Colonic mucosa (tissue), 4 donors: ENCODE results near the gene PTCH2. TPM values are rescaled to one million over a fixed set of nuclear protein-coding genes. Genes with fewer than 3 reads are reported as not detected.

ENCODE experiments used
- DNase-seq: peaks from one replicate; pipeline ENCODE4 v3.0.0-alpha.2; 2020
- H3K27ac ChIP-seq: fragments of 200-600 bp; one replicate; pipeline ENCODE4 v1.8.0; 2021
- H3K27me3 ChIP-seq: fragments of 200-600 bp; one replicate; pipeline ENCODE4 v1.8.0; 2021
- H3K36me3 ChIP-seq: fragments of 200-600 bp; one replicate; pipeline ENCODE4 v1.8.0; 2021
- H3K4me1 ChIP-seq: fragments of 200-600 bp; one replicate; pipeline ENCODE4 v1.8.0; 2021; ENCODE audit warnings: mild to moderate bottlenecking
- H3K4me3 ChIP-seq: fragments of 200-600 bp; one replicate; pipeline ENCODE4 v1.8.0; 2021
- H3K9ac ChIP-seq, 2 donors: one replicate each; pipeline ENCODE4 v1.7.0; 2013; ENCODE audit warnings: control low read depth in 2 of 2, low read depth in 2 of 2, low read length in 2 of 2
- H3K9me3 ChIP-seq: fragments of 200-600 bp; one replicate; pipeline ENCODE4 v1.8.0; 2021
- intact Hi-C: fragments of 100-400 bp; cut with DNase I; formaldehyde crosslinking; loops from one replicate; pipeline ENCODE4 v1.14.1; 2022
- total RNA-seq, 2 donors: library from RNA; stranded (reverse); fragmentation: NEBNext Ultra II Directional in 1 of 2; extraction: Animal tissue kit (Norgen Biotek cat#: 25700) in 1 of 2; gene quantifications; one replicate each; pipeline ENCODE4 v1.2.1, GENCODE V29; 2021
- TF ChIP-seq, protein P1 (sequence below): fragments of 200-600 bp; IDR thresholded peaks from one replicate; pipeline ENCODE4 v1.8.0; 2022; ENCODE audit warnings: antibody characterized with exemption, mild to moderate bottlenecking
- donor health status: healthy.
- donor health status: DM: no; HTN: no; CAD: no.
- donor health status: DM: no; HTN: no; CAD: no.

The PTCH2 gene
- total RNA-seq, 2 donors from 2014 or later: 0.48 to 0.52 TPM

DNA sequence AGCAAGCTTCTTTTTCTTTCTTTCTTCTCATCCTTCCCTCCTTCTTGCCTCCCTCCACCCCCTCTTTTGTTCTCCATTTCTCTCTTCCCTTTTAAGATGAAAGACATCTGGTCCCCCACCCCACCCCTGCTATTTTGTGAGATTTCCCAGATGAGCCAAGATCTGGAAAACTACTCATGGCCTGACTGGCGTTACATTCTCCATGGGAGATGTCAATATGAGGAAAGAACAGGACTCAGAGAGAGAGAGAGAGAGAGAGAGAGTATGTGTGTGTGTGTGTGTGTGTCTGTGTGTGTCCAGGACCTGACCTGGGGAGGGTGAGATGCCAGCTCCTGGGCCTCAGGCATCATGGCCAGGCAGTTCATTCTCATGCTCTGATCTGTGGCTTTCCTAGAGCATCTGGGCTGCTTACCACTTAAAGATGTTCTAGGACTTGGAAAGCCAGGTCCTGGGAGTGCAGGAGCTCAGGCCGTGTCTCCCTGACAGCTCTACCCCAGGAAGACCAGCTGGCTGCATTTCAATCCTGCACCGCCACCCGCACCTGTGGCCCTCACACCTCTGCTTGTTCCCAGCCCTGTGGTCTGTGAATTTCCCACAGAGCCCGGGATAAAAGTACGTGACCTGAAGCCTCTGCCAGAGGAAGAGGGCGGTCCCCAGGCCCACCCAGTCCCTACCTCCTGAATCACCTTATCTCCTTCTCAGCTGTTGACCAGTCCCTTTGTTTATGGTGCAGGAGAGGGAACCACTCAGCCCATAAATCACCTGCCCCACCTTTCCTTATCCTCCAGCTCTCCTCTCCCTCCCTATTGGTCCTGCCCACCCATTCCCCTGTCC lies 51.9 kb downstream of the PTCH2 start:
- intact Hi-C loops: loop anchor here (5.0 kb wide), 1 partner anchor 41 kb away; no protein-coding TSS in a partner anchor
- DNase-seq: peak; percentile 60
- no peak overlapping the region for H3K9ac ChIP-seq
- H3K36me3 ChIP-seq: no peaks in the 10 kb centered on the region
- H3K27me3 ChIP-seq: no peaks in the 10 kb centered on the region
- no peaks in the 10 kb centered on the region for H3K9me3 ChIP-seq
- H3K27ac ChIP-seq: no peak overlapping the region
- no peaks in the 10 kb centered on the region for H3K4me1 ChIP-seq
- TF ChIP-seq, protein P1, sequence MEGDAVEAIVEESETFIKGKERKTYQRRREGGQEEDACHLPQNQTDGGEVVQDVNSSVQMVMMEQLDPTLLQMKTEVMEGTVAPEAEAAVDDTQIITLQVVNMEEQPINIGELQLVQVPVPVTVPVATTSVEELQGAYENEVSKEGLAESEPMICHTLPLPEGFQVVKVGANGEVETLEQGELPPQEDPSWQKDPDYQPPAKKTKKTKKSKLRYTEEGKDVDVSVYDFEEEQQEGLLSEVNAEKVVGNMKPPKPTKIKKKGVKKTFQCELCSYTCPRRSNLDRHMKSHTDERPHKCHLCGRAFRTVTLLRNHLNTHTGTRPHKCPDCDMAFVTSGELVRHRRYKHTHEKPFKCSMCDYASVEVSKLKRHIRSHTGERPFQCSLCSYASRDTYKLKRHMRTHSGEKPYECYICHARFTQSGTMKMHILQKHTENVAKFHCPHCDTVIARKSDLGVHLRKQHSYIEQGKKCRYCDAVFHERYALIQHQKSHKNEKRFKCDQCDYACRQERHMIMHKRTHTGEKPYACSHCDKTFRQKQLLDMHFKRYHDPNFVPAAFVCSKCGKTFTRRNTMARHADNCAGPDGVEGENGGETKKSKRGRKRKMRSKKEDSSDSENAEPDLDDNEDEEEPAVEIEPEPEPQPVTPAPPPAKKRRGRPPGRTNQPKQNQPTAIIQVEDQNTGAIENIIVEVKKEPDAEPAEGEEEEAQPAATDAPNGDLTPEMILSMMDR: no peak
- H3K4me3 ChIP-seq: no peak overlapping the region

DNA sequence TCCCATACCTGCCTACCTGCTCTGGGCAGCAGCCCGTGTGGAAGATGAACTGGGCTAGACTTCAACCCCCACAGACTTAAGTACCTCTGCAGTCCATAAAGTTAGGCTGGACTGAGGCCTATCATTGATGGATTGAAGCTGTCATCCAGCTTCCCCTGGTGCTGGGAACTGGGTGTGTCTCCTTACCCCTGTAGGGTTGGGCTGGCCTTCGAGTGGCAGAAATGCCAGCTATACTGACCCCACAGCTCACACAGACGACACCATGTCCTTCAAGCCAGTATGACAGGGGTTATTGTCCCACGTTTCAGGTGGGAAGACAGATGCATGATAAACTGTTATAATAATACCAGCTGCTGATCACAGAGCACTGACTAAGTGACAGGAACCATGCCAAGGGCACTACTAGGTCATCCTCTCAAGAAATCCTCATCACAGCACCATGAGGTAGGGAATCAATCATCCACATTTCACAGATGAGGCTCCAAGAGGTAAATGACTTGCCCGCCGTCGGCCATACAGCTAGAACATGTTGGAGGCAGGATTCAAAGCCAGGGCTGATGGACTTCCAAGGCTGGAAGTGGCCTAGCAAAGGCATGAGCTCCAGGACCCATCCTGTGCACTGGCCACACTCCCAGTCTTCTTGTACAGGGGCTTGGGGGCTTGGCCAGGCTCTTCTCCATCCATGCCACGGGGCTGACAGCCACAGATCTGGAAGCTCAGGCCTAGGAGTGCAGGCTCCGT lies 54.8 kb downstream of the PTCH2 start, which contains the start of gene BEST4:
TSS of gene BEST4 (minus strand) at position 51 of the 741 bp plus-strand sequence. CDS start 465 bp downstream, outside the sequence.
- Histone ChIP-seq H3K4me3 (no peak within 1 kb of the TSS), H3K9ac (no peak within 1 kb of the TSS), H3K27ac (no peak within 1 kb of the TSS), H3K36me3 (no peaks in the 10 kb centered on the region), H3K4me1 (peaks cover 12% of the 10 kb centered on the region), H3K27me3 (no peaks in the 10 kb centered on the region), H3K9me3 (no peaks in the 10 kb centered on the region)
- TF ChIP-seq, protein P1: no peak
- DNase-seq: no peak
- intact Hi-C loops: no loop called here

DNA sequence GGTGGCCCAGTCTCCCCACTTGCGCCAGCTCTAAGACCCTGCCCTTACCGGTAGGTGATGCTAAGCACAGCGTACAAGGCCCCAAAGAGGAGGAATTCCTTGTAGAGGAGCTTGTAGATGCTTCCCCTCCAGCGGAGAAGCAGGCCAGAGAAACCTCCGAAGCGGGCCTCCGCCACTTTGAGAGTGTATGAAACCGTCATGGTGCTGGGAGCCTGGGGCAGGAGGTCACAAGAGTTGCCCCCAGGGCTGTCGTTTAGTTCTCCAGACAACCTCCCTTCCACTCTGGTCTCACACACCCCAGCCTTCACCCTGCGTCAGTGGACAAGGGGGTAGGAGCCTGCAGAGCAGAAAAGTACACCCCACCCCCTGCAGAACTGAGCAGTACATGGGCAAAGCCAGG lies 55.5 kb downstream of the PTCH2 start:
- H3K9me3 ChIP-seq: no peaks in the 10 kb centered on the region
- H3K27me3 ChIP-seq: no peaks in the 10 kb centered on the region
- peaks cover 12% of the 10 kb centered on the region for H3K4me1 ChIP-seq
- H3K36me3 ChIP-seq: no peaks in the 10 kb centered on the region
- no peak overlapping the region for H3K9ac ChIP-seq
- DNase-seq: no peak
- intact Hi-C loops: no loop called here
- H3K4me3 ChIP-seq: no peak overlapping the region
- TF ChIP-seq, protein P1: no peak
- no peak overlapping the region for H3K27ac ChIP-seq

DNA sequence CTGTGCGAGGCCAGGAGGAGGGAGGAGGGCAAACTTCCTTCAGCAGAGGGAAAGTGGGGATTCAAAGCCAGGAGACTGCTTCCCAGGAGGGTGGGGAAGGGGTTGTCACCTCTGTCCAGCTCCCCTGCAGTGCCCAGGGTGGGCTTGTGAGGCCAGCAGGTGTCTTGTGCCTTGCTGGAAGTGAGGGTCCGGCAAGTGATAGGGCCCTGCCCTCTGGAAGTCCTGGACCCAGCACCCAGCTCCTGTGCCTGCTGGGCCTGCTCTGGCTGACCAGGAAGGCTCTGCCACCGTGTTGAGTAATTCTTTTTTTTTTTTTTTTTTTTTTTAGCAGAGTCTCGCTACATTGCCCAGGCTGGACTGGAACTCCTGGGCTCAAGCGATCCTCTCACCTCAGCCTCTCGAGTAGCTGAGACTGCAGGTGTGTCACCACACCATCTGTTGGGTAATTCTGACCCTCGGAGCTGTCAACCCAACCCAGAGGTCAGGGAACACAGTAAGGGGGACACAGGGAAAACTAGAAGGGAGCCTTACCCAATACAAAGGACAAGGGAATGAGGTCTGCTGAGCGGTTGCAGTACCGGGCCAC lies 56.1 kb downstream of the PTCH2 start:
- DNase-seq: no peak
- Histone ChIP-seq H3K9ac (peak overlapping the region; percentile 30 to 54), H3K9me3 (no peaks in the 10 kb centered on the region), H3K27ac (no peak overlapping the region), H3K27me3 (no peaks in the 10 kb centered on the region), H3K36me3 (no peaks in the 10 kb centered on the region), H3K4me3 (peak overlapping the region; percentile 46), H3K4me1 (peaks cover 12% of the 10 kb centered on the region)
- TF ChIP-seq, protein P1: no peak
- intact Hi-C loops: no loop called here

DNA sequence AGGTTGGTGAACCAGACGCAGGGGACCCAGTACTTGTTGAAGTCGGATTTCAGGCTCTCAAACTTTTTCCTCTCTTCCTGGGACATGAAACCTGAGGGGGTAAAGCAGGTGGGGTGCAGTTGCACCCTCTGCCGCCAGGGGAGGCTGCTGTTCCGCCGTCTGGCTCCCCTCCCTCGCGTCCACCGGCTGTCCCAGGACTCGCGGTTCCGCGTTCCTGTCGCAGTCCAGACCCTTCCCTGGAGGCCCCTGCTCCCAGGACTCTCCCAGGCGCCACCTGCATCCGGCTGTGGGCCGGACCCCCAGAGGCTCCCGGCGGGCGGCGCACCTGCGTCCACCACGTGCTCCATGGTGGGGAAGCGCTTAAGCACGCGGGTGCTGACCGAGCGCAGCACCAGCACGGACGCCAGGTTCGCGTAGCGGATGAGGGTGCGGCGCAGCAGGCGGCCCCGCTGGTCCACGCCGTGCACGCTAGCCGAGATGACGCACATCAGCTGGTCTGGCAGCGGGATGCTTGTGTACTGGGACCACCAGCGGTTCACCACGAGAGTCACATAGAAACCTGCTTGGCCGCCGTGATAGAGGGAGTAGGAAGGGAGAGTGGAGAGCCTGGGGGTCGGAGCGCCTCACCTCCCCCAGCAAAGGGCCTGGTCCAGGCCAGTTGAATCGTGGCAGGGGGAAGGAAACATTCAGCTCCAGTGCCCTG lies 56.8 kb downstream of the PTCH2 start:
- H3K9me3 ChIP-seq: no peaks in the 10 kb centered on the region
- H3K36me3 ChIP-seq: no peaks in the 10 kb centered on the region
- TF ChIP-seq, protein P1: peak; percentile 99
- no peaks in the 10 kb centered on the region for H3K27me3 ChIP-seq
- peak overlapping the region; percentile 54 to 64 for H3K9ac ChIP-seq
- H3K27ac ChIP-seq: no peak overlapping the region
- peak overlapping the region; percentile 46 for H3K4me3 ChIP-seq
- DNase-seq: peak; percentile 77
- intact Hi-C loops: no loop called here
- peaks cover 12% of the 10 kb centered on the region for H3K4me1 ChIP-seq
